Measurements from ENCODE around the gene PLA2R1.
"Not testable (repeated sequence)": the region's sequence is repeated elsewhere in the genome, so short reads cannot be mapped to it uniquely, and the experiment has no call there.

Gene PLA2R1

GRCh38 chr2:159982842-159983785 is 79.3 kb downstream of the PLA2R1 start:
- DNase-seq (ENCODE audit: low read depth): peak; percentile 56

- DNase-seq (ENCODE audit: low read depth): peak; percentile 25
These were observed 80.1 kb downstream of the PLA2R1 start for GRCh38 chr2:159982270-159982669.

- no peak for DNase-seq (ENCODE audit: low read depth)
These were observed 85.8 kb downstream of the PLA2R1 start for GRCh38 chr2:159976527-159977160.

GRCh38 chr2:159973325-159973724 is 89.1 kb downstream of the PLA2R1 start:
- no peak for DNase-seq (ENCODE audit: low read depth)

GRCh38 chr2:159971365-159972152 is 90.9 kb downstream of the PLA2R1 start:
- DNase-seq (ENCODE audit: low read depth): no peak

GRCh38 chr2:159970548-159970947 is 91.9 kb downstream of the PLA2R1 start:
- not testable (repeated sequence) for DNase-seq (ENCODE audit: low read depth)

GRCh38 chr2:159968279-159968900 is 94.0 kb downstream of the PLA2R1 start:
- peak; percentile 62 for DNase-seq (ENCODE audit: low read depth)

GRCh38 chr2:159963700-159964099 is 98.7 kb downstream of the PLA2R1 start:
- no peak for DNase-seq (ENCODE audit: low read depth)

GRCh38 chr2:159962513-159962912 is 99.9 kb downstream of the PLA2R1 start:
- not testable (repeated sequence) for DNase-seq (ENCODE audit: low read depth)

GRCh38 chr2:159961451-159961850 is 101.0 kb downstream of the PLA2R1 start:
- DNase-seq (ENCODE audit: low read depth): no peak

GRCh38 chr2:159961037-159961436 is 101.4 kb downstream of the PLA2R1 start:
- no peak for DNase-seq (ENCODE audit: low read depth)

GRCh38 chr2:159960414-159960813 is 102.0 kb downstream of the PLA2R1 start:
- peak; percentile 52 for DNase-seq (ENCODE audit: low read depth)

GRCh38 chr2:159959136-159959535 is 103.3 kb downstream of the PLA2R1 start:
- no peak for DNase-seq (ENCODE audit: low read depth)

- DNase-seq (ENCODE audit: low read depth): peak; percentile 53
These were observed 109.1 kb downstream of the PLA2R1 start for GRCh38 chr2:159953136-159953823.

- DNase-seq (ENCODE audit: low read depth): peak; percentile 96
These were observed 116.0 kb downstream of the PLA2R1 start for GRCh38 chr2:159946326-159946999.

GRCh38 chr2:159944874-159945273 is 117.5 kb downstream of the PLA2R1 start:
- no peak for DNase-seq (ENCODE audit: low read depth)

- peak; percentile 83 for DNase-seq (ENCODE audit: low read depth)
These were observed 120.3 kb downstream of the PLA2R1 start for GRCh38 chr2:159942146-159942545.

- DNase-seq (ENCODE audit: low read depth): peak; percentile 19
These were observed 120.7 kb downstream of the PLA2R1 start for GRCh38 chr2:159941729-159942128.

GRCh38 chr2:159939946-159940345 is 122.5 kb downstream of the PLA2R1 start:
- DNase-seq (ENCODE audit: low read depth): peak; percentile 21

GRCh38 chr2:159938395-159938794 is 124.0 kb downstream of the PLA2R1 start:
- no peak for DNase-seq (ENCODE audit: low read depth)

- no peak for DNase-seq (ENCODE audit: low read depth)
These were observed 125.9 kb downstream of the PLA2R1 start for GRCh38 chr2:159936471-159936870.
